Neuronal stem cell (in vitro differentiated cells): Measurements from ENCODE around the gene OSBPL1A.

Experiments used
- DNase-seq: peaks from one replicate; pipeline ENCODE4 v3.0.0-alpha.2; 2013; ENCODE audit warnings: low spot score
- H2AFZ ChIP-seq: one replicate; pipeline ENCODE4 v1.6.1; 2013; ENCODE audit warnings: mild to moderate bottlenecking, low read length, inconsistent platforms
- H2AK5ac ChIP-seq: 2 replicates; pipeline ENCODE4 v1.6.1; 2013; ENCODE audit warnings: low read depth, mild to moderate bottlenecking, inconsistent platforms, low read length, moderate library complexity, mixed read lengths
- H2BK120ac ChIP-seq: 2 replicates; pipeline ENCODE4 v1.6.1; 2013; ENCODE audit warnings: low read depth, mild to moderate bottlenecking, inconsistent platforms, low read length, moderate library complexity, mixed read lengths
- H2BK12ac ChIP-seq: one replicate; pipeline ENCODE4 v1.6.1; 2013; ENCODE audit warnings: low read length, inconsistent platforms
- H2BK15ac ChIP-seq: 2 replicates; pipeline ENCODE4 v1.6.1; 2013; ENCODE audit warnings: mild to moderate bottlenecking, low read length, inconsistent platforms, mixed read lengths
- H2BK5ac ChIP-seq: one replicate; pipeline ENCODE4 v1.6.1; 2013; ENCODE audit warnings: inconsistent platforms, mild to moderate bottlenecking, low read length, moderate library complexity
- H3K14ac ChIP-seq: one replicate; pipeline ENCODE4 v1.6.1; 2013; ENCODE audit warnings: low read length, inconsistent platforms
- H3K18ac ChIP-seq: 2 replicates; pipeline ENCODE4 v1.6.1; 2013; ENCODE audit warnings: low read length, inconsistent platforms
- H3K23ac ChIP-seq: 2 replicates; pipeline ENCODE4 v1.6.1; 2013; ENCODE audit warnings: low read depth, mild to moderate bottlenecking, mixed read lengths, low read length, inconsistent platforms; ENCODE audit not compliant: poor library complexity
- H3K27ac ChIP-seq: replicated peaks from 3 replicates; pipeline ENCODE4 v1.5.1; 2013; ENCODE audit warnings: low read length, inconsistent platforms
- H3K27me3 ChIP-seq, 3 experiments: 2 replicates each; pipeline ENCODE4 v1.6.1; 2013; ENCODE audit warnings: low read length in 3 of 3, mild to moderate bottlenecking in 2 of 3, inconsistent platforms in 1 of 3, low read depth in 1 of 3, mixed read lengths in 1 of 3, moderate library complexity in 1 of 3; ENCODE audit not compliant: control insufficient read depth in 3 of 3, insufficient read depth in 3 of 3
- H3K36me3 ChIP-seq, 2 donors: replicated peaks in 1 of 2; 2 replicates each; pipeline ENCODE4 v1.6.1; 2013; ENCODE audit warnings: low read length in 2 of 2; ENCODE audit not compliant: control insufficient read depth in 2 of 2, insufficient read depth in 2 of 2
- H3K4ac ChIP-seq: 2 replicates; pipeline ENCODE4 v1.6.1; 2013; ENCODE audit warnings: inconsistent platforms, mild to moderate bottlenecking, low read length, moderate library complexity
- H3K4me1 ChIP-seq, 2 donors: 1 replicate in 1 of 2; 2 replicates in 1 of 2; pipeline ENCODE4 v1.6.1; 2013; ENCODE audit warnings: low read length in 2 of 2, low read depth in 1 of 2; ENCODE audit not compliant: control insufficient read depth in 2 of 2, insufficient read depth in 1 of 2
- H3K4me2 ChIP-seq: one replicate; pipeline ENCODE4 v1.6.1; 2013; ENCODE audit warnings: mild to moderate bottlenecking, low read length, inconsistent platforms; ENCODE audit not compliant: insufficient read depth, poor library complexity, severe bottlenecking
- H3K4me3 ChIP-seq, 2 donors: 2 replicates each; pipeline ENCODE4 v1.5.1; 2013; ENCODE audit warnings: low read length in 2 of 2, mild to moderate bottlenecking in 2 of 2, inconsistent platforms in 1 of 2, moderate library complexity in 1 of 2
- H3K79me1 ChIP-seq: one replicate; pipeline ENCODE4 v1.6.1; 2013; ENCODE audit warnings: low read depth, mild to moderate bottlenecking, inconsistent platforms, low read length, moderate library complexity
- H3K9ac ChIP-seq: one replicate; pipeline ENCODE4 v1.6.1; 2013; ENCODE audit warnings: mild to moderate bottlenecking, low read depth, low read length, inconsistent platforms; ENCODE audit not compliant: poor library complexity
- H3K9me3 ChIP-seq, 2 donors: replicated peaks in 1 of 2; 2 replicates each; pipeline versions ENCODE3 to v1.6.1; 2013; ENCODE audit warnings: low read length in 2 of 2, mild to moderate bottlenecking in 2 of 2, inconsistent platforms in 1 of 2, low read depth in 1 of 2, mixed read lengths in 1 of 2, moderate library complexity in 1 of 2; ENCODE audit not compliant: control insufficient read depth in 2 of 2, insufficient read depth in 1 of 2
- H4K8ac ChIP-seq: one replicate; pipeline ENCODE4 v1.6.1; 2013; ENCODE audit warnings: low read depth, mild to moderate bottlenecking, inconsistent platforms, low read length, moderate library complexity
- H4K91ac ChIP-seq: one replicate; pipeline ENCODE4 v1.6.1; 2013; ENCODE audit warnings: low read length, low read depth, mild to moderate bottlenecking, inconsistent platforms; ENCODE audit not compliant: poor library complexity
- WGBS, 2 donors: extraction: QIAGEN DNeasy Blood & Tissue Kit; methylation state at CpG; one replicate each; pipeline ENCODE4 v1.1.7; 2013; ENCODE audit warnings: missing lambda C conversion rate in 2 of 2, mixed read lengths in 1 of 2; ENCODE audit not compliant: insufficient read length in 2 of 2, insufficient replicate concordance in 1 of 2; ENCODE audit errors: extremely low coverage in 2 of 2; 5-methylcytosine and 5-hydroxymethylcytosine counted together

The OSBPL1A gene

DNA sequence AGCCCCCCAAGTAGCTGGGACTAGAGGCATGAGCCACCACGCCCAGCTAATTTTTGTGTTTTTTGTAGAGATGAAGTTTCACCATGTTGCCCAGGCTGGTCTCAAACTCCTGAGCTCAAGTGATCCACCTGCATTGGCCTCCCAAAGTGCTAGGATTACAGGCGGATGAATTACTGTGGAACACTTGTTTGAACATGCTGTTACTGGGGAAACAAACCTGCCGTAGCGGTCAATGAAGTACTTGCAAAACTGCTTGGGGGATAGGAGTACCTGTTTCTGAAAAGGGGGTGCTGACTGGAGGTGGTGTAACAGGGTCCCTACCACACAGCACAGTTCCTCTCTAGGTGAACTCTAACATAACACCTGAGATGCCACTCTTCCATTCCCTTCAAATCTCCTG lies 22.9 kb upstream of the OSBPL1A start:
- Histone ChIP-seq H3K27ac (no peak overlapping the region), H2AFZ (no peak overlapping the region), H3K18ac (no peak overlapping the region), H3K4ac (no peak overlapping the region), H4K91ac (no peak overlapping the region), H3K9ac (no peak overlapping the region), H2BK12ac (no peak overlapping the region), H3K36me3 (no peaks in the 10 kb centered on the region), H3K4me2 (no peak overlapping the region), H3K4me3 (no peak overlapping the region), H2BK120ac (no peak overlapping the region), H3K14ac (no peak overlapping the region), H3K27me3 (peaks cover 0 to 20% (median 0%) of the 10 kb centered on the region in 3 experiments), H3K4me1 (no peaks in the 10 kb centered on the region), H3K79me1 (no peaks in the 10 kb centered on the region), H3K23ac (no peak overlapping the region), H2AK5ac (no peak overlapping the region), H2BK15ac (no peak overlapping the region), H3K9me3 (no peaks in the 10 kb centered on the region), H4K8ac (no peak overlapping the region), H2BK5ac (no peak overlapping the region)
- WGBS, 2 donors: no CpG with 5 or more reads among the region's 4 CpGs
- DNase-seq: no peak

DNA sequence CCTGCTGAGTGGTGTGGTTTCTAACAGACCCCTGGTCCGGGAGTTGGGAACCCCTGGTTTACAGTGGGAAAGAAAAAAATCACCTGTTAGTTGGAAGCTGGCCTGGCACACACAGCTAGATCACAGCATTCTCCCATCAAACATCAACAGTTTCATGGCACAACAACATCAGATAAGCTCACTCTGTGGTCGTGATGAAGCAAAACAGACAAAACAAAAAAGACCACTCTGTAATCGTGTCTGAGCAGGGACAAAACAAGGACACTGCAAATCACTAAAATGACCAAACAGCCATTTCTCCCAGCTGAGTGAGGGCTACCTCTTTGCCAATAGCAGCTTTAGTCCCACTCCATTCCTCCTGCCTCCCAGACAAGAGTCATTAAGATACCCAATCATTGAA lies 19.9 kb upstream of the OSBPL1A start:
- no peak overlapping the region for H2BK120ac ChIP-seq
- H3K23ac ChIP-seq: no peak overlapping the region
- no peak overlapping the region for H3K4ac ChIP-seq
- no peak overlapping the region for H3K27ac ChIP-seq
- H4K91ac ChIP-seq: no peak overlapping the region
- H3K9me3 ChIP-seq: no peaks in the 10 kb centered on the region
- H3K79me1 ChIP-seq: no peaks in the 10 kb centered on the region
- H4K8ac ChIP-seq: no peak overlapping the region
- H3K4me3 ChIP-seq: no peak overlapping the region
- no peak overlapping the region for H2BK5ac ChIP-seq
- H2AFZ ChIP-seq: no peak overlapping the region
- no peaks in the 10 kb centered on the region for H3K4me1 ChIP-seq
- WGBS, 2 donors: no CpG with 5 or more reads among the region's 3 CpGs
- no peak for DNase-seq
- no peaks in the 10 kb centered on the region for H3K36me3 ChIP-seq
- no peak overlapping the region for H2BK12ac ChIP-seq
- no peak overlapping the region for H3K4me2 ChIP-seq
- no peak overlapping the region for H3K9ac ChIP-seq
- peaks cover 0 to 7% (median 0%) of the 10 kb centered on the region in 3 experiments for H3K27me3 ChIP-seq
- H3K14ac ChIP-seq: no peak overlapping the region
- H3K18ac ChIP-seq: no peak overlapping the region
- H2BK15ac ChIP-seq: no peak overlapping the region
- H2AK5ac ChIP-seq: no peak overlapping the region

DNA sequence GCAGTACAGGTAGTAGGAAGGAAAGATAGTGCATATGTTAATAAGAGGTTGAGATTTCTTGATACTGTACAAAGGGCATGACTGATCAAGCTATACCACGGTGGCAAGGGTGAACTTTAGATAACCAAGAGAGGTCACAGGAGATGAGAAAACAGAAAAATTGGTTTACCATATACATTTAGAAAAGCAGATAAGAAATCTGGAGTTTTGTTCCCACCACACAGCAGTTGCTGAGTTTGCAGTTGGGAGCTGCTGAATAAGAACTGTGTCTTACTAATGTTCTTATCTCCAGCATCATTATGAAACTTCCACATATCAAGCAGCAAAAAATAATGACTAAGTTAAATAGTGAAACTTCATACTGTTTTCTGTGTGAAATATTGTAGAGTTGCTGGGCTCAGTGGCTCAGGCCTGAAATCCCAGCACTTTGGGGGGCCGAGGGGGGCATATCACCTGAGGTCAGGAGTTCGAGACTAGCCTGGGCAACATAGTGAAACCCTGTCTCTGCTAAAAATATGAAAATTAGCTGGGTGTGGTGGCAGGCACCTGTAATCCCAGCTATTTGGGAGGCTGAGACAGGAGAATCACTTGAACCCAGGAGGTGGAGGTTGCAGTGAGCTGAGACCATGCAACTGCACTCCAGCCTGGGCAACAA lies 16.9 kb upstream of the OSBPL1A start:
- H2AK5ac ChIP-seq: no peak overlapping the region
- no peak overlapping the region for H3K27ac ChIP-seq
- H4K8ac ChIP-seq: no peak overlapping the region
- no peak overlapping the region for H3K4ac ChIP-seq
- H3K9ac ChIP-seq: no peak overlapping the region
- no peaks in the 10 kb centered on the region for H3K9me3 ChIP-seq
- no peak overlapping the region for H4K91ac ChIP-seq
- H3K4me1 ChIP-seq: no peaks in the 10 kb centered on the region
- no peak for DNase-seq
- no peaks in the 10 kb centered on the region for H3K27me3 ChIP-seq
- H2BK15ac ChIP-seq: no peak overlapping the region
- WGBS, 2 donors: no CpG with 5 or more reads among the region's 3 CpGs
- H2BK120ac ChIP-seq: no peak overlapping the region
- H3K79me1 ChIP-seq: no peaks in the 10 kb centered on the region
- no peak overlapping the region for H2BK5ac ChIP-seq
- H3K36me3 ChIP-seq: no peaks in the 10 kb centered on the region
- no peak overlapping the region for H3K23ac ChIP-seq
- no peak overlapping the region for H2AFZ ChIP-seq
- H3K18ac ChIP-seq: no peak overlapping the region
- no peak overlapping the region for H3K14ac ChIP-seq
- no peak overlapping the region for H3K4me3 ChIP-seq
- no peak overlapping the region for H3K4me2 ChIP-seq
- H2BK12ac ChIP-seq: no peak overlapping the region

GRCh38 chr18:24413148-24413547 lies 15.5 kb upstream of the OSBPL1A start:
- DNase-seq: no peak
- Histone ChIP-seq H3K14ac (no peak overlapping the region), H3K9ac (no peak overlapping the region), H4K91ac (no peak overlapping the region), H3K4me2 (no peak overlapping the region), H3K4ac (no peak overlapping the region), H4K8ac (no peak overlapping the region), H2BK12ac (no peak overlapping the region), H3K36me3 (no peaks in the 10 kb centered on the region), H3K9me3 (no peaks in the 10 kb centered on the region), H3K79me1 (no peaks in the 10 kb centered on the region), H3K4me1 (no peaks in the 10 kb centered on the region), H3K27me3 (no peaks in the 10 kb centered on the region), H3K27ac (no peak overlapping the region), H3K4me3 (no peak overlapping the region), H2BK5ac (no peak overlapping the region), H2BK15ac (no peak overlapping the region), H2AFZ (peak overlapping the region; percentile 1), H2AK5ac (no peak overlapping the region), H3K18ac (no peak overlapping the region), H3K23ac (no peak overlapping the region), H2BK120ac (no peak overlapping the region)
- no CpG with 5 or more reads among the region's 2 CpGs for WGBS, 2 donors
